CD1c-positive myeloid dendritic cell (primary cell): ENCODE measurements around the gene DGUOK.

Experiments
- DNase-seq: peaks from one replicate; pipeline ENCODE4 v3.0.0-alpha.2; 2016; ENCODE audit errors: extremely low spot score

Gene DGUOK

DNA sequence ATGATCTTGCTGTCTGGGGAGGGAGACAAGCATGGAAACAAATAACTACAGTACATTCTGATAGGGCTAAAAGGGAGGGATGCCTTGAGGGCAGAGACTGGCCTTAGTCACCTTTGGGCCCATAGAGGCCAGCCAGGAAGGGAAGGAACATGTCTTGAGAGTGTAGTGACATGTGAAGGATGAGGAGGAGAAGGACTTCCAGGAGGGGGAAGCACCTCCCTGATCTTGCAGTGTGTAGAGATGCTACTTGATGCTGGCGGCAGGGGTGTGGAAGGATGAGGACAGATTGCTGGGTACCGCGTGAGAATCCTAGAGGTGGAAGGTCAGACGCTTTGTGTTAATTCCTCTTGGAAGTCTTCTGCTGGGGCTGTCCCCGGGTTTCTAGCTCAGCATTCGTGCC, 71.1 kb downstream of the DGUOK start:
- no peak for DNase-seq

GRCh38 chr2:73998451-73998850, 71.8 kb downstream of the DGUOK start:
- no peak for DNase-seq

GRCh38 chr2:73998933-73999332, 72.3 kb downstream of the DGUOK start:
- DNase-seq: no peak

- DNase-seq: peak; percentile 20
These were observed 73.4 kb downstream of the DGUOK start for GRCh38 chr2:73999881-74000597.

- no peak for DNase-seq
These were observed 74.0 kb downstream of the DGUOK start for GRCh38 chr2:74000666-74001065.

- DNase-seq: no peak
These were observed 74.4 kb downstream of the DGUOK start for GRCh38 chr2:74001121-74001520.

DNA sequence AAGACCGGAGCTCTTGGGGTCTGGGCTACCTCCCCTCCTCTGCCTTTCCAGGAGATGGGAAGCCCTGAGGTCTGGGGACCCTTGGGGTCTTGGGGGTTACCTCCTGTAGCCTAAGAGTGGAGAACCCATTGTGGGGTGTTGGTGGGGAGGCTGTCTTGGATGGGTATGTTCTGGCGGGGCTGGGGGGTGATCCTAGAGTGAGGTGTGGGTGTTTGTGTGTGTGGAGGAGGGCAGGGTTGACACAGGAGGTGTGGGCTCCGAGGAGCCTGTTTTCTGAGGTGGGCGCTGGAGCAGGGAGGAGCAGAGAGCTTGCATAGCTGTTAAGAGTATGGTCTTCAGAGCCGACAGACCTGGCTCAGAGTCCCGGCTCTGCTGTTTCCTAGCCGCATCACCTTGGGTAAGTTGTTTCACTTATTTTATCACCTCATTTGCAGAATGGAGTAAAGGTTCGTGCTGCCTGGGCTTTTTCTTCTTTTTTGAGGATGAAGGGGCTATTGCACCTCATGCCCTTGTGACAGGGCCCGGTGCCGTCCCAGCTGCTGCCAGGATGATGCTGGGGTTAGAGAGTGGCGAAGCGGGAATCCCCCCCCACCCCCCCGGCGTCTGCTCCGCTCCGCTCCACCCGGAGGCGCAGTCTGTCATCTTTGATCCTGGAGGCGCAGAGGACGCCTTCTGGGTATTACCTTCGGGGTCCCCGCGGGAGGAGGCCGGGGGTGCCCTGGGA, 75.3 kb downstream of the DGUOK start:
- no peak for DNase-seq

DNA sequence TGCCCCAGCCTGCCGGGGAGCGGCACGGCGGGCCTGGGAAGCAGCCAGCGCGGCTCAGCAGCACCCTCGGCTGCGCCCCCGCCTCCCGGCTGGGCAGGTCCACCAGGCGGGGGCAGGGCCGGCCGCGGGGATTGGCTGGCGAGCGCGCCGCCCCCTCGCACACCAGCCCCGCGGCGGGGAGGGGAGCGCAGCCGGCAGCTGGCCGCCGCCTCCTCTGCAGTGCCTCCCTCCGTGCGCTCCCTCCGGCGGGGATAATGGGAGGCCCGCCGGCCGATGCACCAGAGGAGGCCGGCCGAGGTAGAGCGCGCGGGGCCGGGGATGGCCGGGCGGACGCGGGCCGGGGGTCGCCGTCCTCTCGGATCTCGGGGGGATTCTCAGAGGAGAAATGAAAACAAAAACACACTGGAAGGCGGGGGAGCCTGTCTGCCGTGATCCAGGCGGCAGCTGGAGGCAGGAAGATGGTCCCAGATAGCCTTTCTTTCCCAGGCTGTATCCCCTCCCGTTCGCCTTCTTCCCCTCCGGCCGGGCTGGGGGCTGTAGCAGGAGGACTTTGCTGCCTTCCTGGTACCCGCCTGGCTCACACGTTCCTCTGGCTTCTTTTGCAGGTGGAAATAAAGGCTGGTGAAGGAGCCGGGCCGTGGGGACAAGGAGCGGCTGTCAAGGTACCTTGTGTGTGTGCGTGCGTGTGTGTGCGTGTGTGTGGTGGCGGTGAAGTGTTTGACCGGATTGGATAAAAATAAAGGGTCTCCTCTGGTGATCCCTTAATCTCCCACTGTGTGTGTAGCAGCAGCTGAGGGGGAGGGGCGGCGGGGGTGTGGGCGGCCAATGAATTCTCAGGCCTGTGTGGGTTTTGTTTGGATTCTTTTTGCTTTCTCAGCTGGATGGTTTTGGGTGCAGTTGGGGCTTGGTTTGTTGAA, 76.1 kb downstream of the DGUOK start:
- DNase-seq: peak; percentile 88

DNA sequence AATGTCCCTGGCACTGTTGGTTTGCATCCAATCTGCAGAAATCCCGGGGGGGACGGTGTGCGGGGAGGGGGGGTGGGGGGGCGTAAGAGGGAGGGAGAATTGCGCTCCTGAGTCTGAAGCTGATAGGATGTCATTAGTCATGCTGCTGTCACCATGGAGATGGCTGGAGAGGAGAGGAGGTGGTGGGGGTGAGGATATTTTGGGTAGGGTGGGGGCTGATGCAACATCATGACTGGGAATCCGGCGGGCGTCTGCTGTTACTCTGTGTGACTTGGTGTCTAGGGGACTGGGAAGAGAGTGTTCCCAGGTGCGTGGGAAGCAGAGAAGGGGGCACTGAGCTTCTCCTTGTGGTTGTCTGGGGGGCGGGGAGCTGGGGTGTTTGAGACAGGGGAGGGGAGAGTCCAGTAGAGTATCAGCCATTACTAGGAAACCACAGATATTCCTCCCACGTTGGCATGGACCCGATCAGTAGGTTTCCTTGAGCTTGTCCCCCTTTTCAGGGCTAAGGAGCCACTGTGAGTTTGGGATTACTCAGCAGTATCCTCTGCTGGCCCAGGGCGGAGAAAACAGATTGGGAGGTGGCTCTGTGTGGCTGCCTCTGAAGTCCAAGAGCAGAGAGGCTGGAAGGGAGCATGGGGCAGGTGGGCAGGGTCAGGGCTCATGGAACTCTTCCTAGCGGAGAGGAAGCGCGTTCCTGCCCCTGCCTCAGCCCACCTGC, 77.0 kb downstream of the DGUOK start:
- peak; percentile 18 for DNase-seq

DNA sequence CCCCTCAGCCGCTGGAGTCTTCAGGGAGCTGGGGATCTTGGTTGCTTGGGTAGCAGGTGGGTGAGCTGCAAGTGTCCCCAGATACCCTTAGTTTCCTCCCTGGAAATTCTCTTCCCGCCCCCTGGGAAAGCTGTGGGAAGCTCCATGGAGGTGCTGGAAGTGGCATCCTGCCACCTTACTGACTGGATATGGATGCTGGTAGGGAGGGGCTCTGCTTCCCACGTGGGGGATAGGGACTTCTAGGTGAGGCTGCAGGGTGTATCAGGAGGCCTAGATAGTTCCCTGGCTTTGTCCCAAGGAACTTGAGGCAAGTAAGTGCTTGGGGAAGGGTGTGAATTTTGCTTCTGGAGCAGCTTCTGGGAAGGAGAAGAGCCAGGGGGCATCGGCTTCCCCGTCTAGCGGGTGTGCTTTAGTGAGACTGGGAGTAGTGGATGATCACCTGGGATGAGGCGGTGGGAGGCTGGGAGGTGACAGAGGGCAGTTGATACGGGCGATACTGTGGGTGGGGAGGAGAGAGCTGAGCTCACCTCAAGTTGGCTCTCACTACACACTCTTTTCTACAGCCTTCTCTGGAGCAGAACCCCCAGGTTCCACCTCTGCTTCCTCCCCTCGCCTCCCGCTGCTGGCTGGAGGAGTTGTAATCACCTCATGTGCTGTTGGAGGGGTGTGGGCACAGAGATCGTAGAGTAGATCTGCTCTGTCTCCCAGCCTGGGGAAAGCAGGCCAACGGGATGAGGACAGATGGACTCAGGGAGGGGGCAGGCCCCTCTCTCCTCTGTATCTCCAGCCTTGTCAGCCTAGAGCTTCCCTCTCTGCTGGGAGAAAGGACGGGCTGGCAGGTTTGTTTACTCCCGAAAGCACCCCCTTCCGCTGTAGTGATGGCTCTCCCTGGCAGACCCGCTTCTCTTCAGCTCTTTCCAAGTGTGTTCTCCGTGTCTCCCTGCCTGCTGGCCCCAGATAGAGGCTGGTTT, 77.8 kb downstream of the DGUOK start:
- no peak for DNase-seq

- DNase-seq: no peak
These were observed 79.1 kb downstream of the DGUOK start for GRCh38 chr2:74005786-74006185.

DNA sequence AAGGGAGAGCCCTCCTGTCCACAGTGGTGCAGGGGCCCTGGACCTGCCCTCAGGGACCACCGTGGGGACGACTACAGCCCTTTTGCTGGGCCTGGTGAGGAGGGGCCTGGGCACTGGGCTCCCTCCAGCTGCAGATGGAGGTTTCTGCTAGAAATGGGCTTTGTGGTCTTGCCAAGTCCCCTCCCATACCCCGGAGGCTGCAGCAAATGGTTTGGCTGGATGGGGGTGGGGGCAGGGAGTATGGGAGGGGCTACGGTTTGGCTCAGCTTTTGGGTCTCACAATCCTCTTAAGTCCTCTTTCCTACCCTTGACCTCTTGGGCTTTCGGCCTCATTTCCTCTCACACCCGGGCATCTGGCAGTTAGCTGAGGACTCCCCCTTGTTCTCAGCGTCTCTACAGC, 79.8 kb downstream of the DGUOK start:
- DNase-seq: no peak

GRCh38 chr2:74007121-74007520, 80.4 kb downstream of the DGUOK start:
- no peak for DNase-seq

DNA sequence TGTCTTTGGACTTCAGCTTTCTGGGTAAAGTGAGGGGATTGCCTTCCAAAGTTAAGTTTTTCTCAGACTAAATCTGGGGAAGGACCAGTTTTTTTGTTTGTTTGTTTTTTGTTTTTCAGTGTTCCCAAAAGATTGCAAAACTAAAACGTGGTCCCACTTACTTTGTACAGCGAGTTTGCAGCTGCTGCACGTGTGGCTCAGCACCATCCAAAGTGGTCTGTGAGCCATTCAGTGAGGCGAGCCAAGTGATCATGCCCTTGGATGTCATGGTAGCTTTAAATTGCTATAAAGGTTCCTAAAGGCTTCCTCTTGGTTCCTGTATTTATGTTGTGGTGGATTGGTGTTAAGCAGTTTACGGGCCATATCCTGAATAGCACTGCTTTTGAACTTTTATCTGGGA, 81.0 kb downstream of the DGUOK start:
- DNase-seq: no peak
